Colonic mucosa (tissue), 4 donors: ENCODE data around the gene ZNF766. TPM values are rescaled to one million over a fixed set of nuclear protein-coding genes. Genes with fewer than 3 reads are reported as not detected.

Source experiments
- DNase-seq: peaks from one replicate; pipeline ENCODE4 v3.0.0-alpha.2; 2020
- H3K27ac ChIP-seq: fragments of 200-600 bp; one replicate; pipeline ENCODE4 v1.8.0; 2021
- H3K27me3 ChIP-seq: fragments of 200-600 bp; one replicate; pipeline ENCODE4 v1.8.0; 2021
- H3K36me3 ChIP-seq: fragments of 200-600 bp; one replicate; pipeline ENCODE4 v1.8.0; 2021
- H3K4me1 ChIP-seq: fragments of 200-600 bp; one replicate; pipeline ENCODE4 v1.8.0; 2021; ENCODE audit warnings: mild to moderate bottlenecking
- H3K4me3 ChIP-seq: fragments of 200-600 bp; one replicate; pipeline ENCODE4 v1.8.0; 2021
- H3K9ac ChIP-seq, 2 donors: one replicate each; pipeline ENCODE4 v1.7.0; 2013; ENCODE audit warnings: control low read depth in 2 of 2, low read depth in 2 of 2, low read length in 2 of 2
- H3K9me3 ChIP-seq: fragments of 200-600 bp; one replicate; pipeline ENCODE4 v1.8.0; 2021
- intact Hi-C: fragments of 100-400 bp; cut with DNase I; formaldehyde crosslinking; loops from one replicate; pipeline ENCODE4 v1.14.1; 2022
- total RNA-seq, 2 donors: library from RNA; stranded (reverse); fragmentation: NEBNext Ultra II Directional in 1 of 2; extraction: Animal tissue kit (Norgen Biotek cat#: 25700) in 1 of 2; gene quantifications; one replicate each; pipeline ENCODE4 v1.2.1, GENCODE V29; 2021
- TF ChIP-seq, protein P1 (sequence below): fragments of 200-600 bp; IDR thresholded peaks from one replicate; pipeline ENCODE4 v1.8.0; 2022; ENCODE audit warnings: antibody characterized with exemption, mild to moderate bottlenecking
- donor health status: healthy.
- donor health status: DM: no; HTN: no; CAD: no.
- donor health status: DM: no; HTN: no; CAD: no.

Gene ZNF766
- total RNA-seq, result 10 to 100 TPM in 1 of 2 donors, 1 to 10 TPM in 1; 7.5 to 10.6 TPM

DNA sequence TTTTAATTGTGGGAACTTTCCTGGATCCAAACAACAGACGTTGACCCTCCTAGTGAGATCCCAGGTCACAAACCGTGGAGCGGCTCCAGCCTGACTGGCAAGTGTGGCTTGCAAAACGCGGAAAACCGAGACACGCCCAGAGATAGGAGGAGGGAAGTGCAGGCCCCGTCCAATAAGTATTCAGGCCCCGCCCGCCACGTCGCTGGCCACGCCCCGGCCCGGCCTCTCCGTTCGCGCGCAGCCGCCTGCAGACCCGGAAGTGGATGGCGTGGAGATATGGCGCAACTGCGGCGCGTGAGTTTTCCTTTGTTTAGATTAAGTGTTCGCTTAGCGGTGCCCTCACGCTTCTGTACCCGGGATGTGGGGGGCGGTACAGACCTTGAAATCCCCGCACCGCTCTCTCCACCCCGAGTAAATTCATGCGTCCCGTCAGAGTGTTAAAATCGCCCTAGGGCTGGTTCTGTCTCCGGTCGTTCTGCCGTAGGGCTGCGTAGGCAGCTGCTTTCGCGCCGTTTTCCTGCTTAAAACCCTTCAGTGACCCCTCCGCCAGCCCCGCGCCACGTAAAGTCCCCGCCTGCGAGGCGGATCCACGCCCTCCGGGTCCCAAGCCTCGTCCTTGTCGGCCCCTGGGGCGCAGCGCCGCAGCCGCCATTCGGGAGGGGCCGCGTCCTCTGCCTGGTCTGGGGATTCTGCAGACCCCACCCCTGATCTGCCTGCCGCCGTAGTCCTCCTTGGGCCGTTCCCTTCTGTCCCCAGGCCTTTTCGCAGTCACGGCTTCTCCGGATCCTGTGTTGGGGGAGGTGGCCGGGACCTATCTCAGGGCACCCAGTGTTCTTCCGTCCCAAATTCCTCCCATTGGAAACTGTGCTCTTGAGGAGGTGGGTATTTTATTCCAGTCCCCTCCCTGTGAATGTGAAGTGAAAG lies at the start of gene ZNF766:
ZNF766 (plus strand) TSS at position 250 of the 924 bp plus-strand sequence; CDS start at position 277, 27 bp downstream.
- H3K36me3 ChIP-seq, result no peaks in the 10 kb centered on the region
- H3K27me3 ChIP-seq, result no peaks in the 10 kb centered on the region
- DNase-seq, result peak; percentile 98
- TF ChIP-seq, protein P1, sequence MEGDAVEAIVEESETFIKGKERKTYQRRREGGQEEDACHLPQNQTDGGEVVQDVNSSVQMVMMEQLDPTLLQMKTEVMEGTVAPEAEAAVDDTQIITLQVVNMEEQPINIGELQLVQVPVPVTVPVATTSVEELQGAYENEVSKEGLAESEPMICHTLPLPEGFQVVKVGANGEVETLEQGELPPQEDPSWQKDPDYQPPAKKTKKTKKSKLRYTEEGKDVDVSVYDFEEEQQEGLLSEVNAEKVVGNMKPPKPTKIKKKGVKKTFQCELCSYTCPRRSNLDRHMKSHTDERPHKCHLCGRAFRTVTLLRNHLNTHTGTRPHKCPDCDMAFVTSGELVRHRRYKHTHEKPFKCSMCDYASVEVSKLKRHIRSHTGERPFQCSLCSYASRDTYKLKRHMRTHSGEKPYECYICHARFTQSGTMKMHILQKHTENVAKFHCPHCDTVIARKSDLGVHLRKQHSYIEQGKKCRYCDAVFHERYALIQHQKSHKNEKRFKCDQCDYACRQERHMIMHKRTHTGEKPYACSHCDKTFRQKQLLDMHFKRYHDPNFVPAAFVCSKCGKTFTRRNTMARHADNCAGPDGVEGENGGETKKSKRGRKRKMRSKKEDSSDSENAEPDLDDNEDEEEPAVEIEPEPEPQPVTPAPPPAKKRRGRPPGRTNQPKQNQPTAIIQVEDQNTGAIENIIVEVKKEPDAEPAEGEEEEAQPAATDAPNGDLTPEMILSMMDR, result no peak
- H3K9me3 ChIP-seq, result no peaks in the 10 kb centered on the region
- H3K4me3 ChIP-seq, result peak within 1 kb of the TSS; percentile 93
- peaks cover 3% of the 10 kb centered on the region for H3K4me1 ChIP-seq
- H3K9ac ChIP-seq, result peak within 1 kb of the TSS; percentile 97 to 99
- peak within 1 kb of the TSS; percentile 93 for H3K27ac ChIP-seq
- intact Hi-C loops, result no loop called here

DNA sequence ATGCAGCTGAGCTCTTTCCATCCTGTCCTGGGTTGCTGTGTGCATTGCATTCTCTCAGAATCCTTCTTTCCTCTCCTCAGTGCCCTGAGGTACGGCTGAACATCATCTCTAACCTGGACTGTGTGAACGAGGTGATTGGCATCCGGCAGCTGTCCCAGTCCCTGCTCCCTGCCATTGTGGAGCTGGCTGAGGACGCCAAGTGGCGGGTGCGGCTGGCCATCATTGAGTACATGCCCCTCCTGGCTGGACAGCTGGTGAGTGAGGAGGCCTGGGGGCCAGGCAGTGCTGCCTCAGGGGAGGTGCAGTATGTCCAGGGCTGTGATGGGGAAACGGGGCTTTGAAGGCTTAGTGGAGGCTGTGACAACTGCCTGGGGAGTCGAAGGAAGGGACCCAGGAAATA lies 49.8 kb upstream of the ZNF766 start:
- TF ChIP-seq, protein P1, result no peak
- Histone ChIP-seq H3K27ac (no peak overlapping the region), H3K9ac (no peak overlapping the region), H3K4me3 (no peak overlapping the region), H3K27me3 (no peaks in the 10 kb centered on the region), H3K9me3 (no peaks in the 10 kb centered on the region), H3K4me1 (no peaks in the 10 kb centered on the region), H3K36me3 (peaks cover 36% of the 10 kb centered on the region)
- DNase-seq, result no peak
- intact Hi-C loops, result no loop called here

DNA sequence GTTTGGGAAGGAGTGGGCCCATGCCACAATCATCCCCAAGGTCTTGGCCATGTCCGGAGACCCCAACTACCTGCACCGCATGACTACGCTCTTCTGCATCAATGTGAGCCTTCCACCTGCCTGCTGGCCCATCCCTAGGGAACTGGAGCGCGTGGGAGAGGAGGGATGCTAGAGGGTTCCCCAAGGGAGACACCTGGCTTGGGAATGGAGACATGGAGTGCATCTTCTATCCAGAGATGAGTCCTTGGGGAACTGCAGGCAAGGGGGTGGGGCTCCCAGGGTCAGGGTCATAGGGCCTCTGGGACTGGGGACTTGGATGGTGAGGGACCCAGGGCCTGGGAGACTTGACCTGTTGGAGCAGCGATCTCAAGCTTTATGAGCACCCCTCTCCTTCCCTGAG lies 48.4 kb upstream of the ZNF766 start:
- H3K9me3 ChIP-seq, result no peaks in the 10 kb centered on the region
- peaks cover 48% of the 10 kb centered on the region for H3K36me3 ChIP-seq
- intact Hi-C loops, result no loop called here
- no peaks in the 10 kb centered on the region for H3K27me3 ChIP-seq
- H3K4me1 ChIP-seq, result no peaks in the 10 kb centered on the region
- no peak for DNase-seq
- TF ChIP-seq, protein P1, result no peak
- H3K27ac ChIP-seq, result no peak overlapping the region
- no peak overlapping the region for H3K4me3 ChIP-seq
- H3K9ac ChIP-seq, result no peak overlapping the region

DNA sequence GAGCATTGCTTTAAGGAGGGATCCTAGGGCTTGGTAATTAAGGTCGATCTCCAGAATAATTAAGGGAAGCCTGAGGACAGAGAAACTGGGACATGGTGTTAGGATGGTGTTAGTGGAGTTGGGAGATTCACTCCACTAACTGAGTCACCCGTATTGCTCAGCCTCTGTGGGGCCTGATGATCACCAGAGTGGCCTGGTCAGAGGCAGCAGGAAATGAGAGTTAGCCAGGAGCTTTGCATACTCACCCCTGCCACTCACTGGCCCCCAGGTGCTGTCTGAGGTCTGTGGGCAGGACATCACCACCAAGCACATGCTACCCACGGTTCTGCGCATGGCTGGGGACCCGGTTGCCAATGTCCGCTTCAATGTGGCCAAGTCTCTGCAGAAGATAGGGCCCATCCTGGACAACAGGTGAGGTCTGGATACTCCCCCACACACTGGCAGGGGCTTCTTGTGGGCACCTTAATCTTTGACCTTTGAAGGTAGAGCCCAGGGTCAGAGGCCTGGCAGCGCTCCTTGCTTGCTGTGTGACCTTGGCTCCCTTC lies 47.5 kb upstream of the ZNF766 start:
- TF ChIP-seq, protein P1, result no peak
- Histone ChIP-seq H3K36me3 (peaks cover 43% of the 10 kb centered on the region), H3K27me3 (no peaks in the 10 kb centered on the region), H3K9ac (no peak overlapping the region), H3K4me1 (no peaks in the 10 kb centered on the region), H3K27ac (no peak overlapping the region), H3K9me3 (no peaks in the 10 kb centered on the region), H3K4me3 (no peak overlapping the region)
- no peak for DNase-seq
- intact Hi-C loops, result no loop called here

DNA sequence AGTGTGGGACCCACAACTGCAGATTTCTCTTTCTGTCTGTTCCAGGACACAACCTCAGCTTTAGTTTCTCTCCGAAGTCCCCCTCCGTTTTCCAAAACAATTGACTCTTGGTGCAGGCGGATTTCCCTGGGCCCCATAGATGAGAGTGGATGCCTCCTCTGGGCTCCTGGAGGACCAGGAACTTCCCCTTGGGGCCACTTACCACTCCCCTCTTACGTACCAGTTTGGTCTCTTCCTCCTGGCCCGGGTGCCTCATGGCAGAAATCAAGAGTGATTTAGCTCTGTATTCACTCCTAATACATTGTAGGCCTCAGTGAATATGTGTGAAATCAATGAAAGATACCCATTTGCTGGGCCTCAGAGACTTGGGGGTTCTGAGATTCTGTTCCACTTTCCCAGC lies 45.2 kb upstream of the ZNF766 start:
- no peaks in the 10 kb centered on the region for H3K27me3 ChIP-seq
- H3K27ac ChIP-seq, result no peak overlapping the region
- intact Hi-C loops, result no loop called here
- H3K36me3 ChIP-seq, result peaks cover 34% of the 10 kb centered on the region
- H3K4me1 ChIP-seq, result no peaks in the 10 kb centered on the region
- no peak for DNase-seq
- TF ChIP-seq, protein P1, result no peak
- H3K9me3 ChIP-seq, result no peaks in the 10 kb centered on the region
- H3K9ac ChIP-seq, result no peak overlapping the region
- no peak overlapping the region for H3K4me3 ChIP-seq
